Fibroblast of skin of right biceps (primary cell): Measurements from ENCODE around the gene AHDC1.

ENCODE experiments used
- DNase-seq: peaks from one replicate; pipeline ENCODE4 v3.0.0-alpha.2; 2013

AHDC1 gene

DNA sequence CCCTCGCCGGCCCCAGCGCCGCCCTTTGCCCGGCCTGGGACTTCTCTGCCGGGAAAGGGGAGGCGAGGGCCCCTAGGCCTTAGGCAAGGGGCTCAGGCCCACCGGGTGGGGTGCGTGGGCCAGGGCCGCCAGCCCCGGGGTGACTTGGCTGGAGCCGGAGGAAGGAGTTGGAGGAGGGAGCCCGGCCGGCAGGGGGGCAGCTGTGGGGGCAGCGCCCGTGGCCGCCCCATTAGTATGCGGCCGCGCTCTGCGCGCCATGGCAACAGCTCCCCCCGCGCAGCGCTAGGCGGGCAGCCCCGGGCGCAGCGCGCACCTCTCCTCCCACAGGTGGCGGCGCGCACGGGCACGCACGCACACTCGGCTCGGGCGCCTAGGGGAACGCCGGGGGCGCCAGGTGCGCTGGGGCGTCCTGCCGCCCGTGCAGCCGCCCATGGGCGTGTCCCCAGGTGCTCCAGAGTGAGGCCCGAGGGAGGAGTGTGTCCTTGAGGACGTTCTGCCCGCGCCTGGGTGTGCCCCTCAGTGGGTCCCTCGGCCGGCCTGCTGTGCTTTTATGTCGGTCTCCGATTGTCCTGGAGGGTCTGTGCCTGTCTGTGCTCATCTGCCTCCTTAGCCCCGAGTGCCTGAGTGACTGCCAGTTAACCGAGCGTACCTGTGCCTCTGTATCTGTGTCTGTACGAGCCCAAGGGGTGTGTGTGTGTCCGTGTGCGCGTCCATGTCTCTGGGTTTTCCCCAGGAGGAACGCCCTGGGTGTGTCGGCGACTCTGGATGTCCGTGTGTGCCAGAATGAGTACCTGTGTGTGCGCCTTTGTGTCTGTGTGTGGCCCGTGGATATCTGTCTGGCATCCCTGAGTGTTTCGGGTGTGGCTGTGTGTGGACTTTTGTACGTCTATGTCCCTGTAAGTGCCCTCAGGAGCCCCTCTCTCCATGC lies 75.8 kb downstream of the AHDC1 start:
- no peak for DNase-seq

DNA sequence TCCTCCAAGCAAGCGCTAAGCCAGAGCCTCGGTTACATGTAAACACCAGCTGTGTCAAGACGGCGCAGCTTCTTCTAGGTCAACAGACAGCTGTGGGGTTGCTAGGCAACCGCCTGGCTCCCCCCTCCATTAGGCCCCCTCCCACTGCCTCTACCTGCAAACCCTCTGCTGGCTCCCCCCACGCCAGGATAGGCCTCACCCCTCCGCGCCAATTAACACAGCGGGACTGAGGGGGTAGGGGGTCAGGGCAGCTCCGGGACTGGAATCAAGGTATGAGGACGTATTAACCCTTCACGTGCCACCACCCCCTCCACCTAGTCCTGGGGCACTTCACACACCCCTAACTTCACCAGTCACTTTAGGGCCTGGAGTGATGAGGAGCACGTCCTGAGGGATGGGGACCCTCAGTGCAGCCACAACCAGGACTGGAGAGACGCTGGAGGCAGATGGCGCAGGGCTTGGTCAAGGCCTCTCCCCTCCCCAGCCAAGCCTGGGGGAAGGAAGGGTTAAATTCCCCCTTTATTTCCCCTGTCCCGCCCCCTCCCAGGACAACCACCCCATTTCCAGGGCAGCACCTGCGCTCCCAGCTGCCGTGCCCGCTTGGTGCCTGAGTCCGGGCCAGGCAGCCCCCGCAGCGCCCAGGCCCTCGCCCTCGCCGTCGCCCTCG lies 76.6 kb downstream of the AHDC1 start:
- peak; percentile 43 for DNase-seq

DNA sequence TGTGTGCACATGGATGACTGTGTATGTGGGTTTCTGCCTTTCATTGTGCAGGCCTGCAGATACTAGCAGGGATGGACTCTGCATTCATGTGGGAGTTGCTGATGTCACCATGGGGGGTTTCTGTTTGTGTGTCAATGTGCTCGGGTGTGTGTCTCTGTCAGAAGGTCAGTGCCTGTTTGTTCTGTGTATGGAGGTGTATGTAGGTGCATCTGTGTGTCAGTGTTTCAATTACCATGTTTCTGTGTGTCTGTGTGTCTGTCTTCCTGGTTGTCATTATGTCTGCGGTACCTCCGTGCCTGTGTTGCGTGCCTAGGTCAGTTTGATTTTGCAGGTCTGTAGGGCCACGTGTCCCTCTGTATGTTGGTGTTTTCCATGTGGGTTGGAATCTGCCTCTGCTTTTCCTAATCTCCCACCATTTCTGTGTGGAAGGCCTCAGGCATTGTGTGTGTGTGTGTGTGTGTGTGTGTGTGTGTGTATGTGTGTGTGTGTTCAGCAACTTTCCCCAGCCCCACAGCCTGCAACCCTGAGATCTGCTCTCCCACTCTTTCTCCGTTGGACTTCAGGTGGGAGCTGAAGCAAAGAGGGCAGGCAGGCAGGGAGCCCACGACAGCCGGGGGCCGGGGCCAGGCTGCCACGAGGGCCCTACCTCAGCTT lies 77.2 kb downstream of the AHDC1 start:
- no peak for DNase-seq

DNA sequence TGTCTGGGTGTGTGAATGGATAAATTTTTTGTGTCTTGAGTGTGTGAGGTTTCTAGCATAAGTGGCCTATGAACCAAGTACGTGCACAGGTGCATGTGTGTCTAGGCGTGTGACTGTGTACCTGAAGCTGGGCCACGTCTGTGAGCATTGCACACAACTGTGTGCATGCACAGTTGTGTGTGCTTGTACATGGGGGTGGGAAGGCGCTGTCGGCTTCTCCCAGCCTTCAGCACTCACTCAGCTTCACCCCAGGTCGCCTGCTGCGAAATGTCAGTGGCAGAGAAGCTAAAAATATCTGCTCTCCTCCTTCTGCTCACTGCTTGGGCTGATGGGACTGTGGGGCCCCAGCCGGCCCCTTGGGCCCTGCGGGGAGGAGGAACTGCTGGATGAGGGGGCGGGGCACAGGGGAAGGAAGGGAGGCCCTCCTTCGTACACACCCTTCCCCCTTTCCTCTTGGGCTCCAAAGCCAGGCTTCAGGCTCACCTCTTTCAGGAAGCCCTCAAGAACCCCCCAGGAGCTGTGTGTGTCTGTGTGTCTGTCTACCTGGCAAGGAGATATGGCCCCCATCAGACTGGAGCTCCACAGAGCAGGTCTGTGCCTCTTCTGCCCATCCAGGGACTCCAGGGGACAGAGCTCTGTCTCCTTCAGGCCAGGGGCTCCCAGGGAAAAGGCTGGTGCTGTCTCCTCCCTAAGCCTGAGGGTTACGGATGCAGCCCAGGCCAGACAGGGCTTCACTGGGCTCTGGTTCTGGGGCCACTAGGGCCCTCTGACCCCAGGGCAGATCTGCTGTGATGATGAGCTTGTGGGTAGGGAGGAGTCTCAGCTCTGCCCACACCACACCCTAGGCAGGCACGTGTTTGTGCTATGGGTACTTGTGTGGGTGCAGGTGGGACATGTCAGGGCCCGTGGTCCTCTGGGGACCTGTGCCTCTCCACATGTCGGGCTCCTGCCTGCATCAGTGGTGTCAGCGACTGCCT lies 78.4 kb downstream of the AHDC1 start:
- DNase-seq: peak; percentile 82

DNA sequence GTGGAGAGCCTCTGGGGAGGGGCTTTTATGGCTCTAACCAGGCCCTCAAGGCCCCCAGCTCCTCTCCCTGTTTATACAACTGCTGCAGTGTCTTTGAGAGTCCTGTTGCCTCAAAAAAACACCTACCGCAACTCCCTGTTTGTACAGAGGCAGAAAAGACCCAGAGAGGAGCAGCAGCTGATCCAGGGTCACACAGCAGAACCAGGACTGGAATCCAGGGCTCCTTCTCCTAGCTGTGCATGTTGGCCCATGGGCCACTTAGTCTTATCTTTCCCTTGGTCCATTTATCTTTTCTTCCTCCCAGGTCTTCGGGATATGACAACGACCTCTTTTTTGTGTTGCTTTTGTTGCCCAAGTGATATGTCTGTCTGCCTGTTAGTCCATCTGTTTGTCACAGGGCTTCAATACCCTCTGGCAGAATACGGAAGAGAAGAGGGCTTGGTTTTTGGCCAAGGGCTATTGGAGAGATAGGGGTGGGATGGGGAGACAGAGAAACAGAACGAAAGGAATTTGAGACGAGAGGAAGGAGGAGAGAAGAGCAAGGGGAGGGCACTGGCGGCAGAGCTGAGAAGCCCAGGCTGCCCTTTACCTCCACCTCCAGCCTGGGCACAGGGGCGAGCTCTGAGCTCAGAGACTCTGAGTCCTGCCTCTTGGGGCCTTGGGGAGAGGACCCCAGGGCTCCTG lies 80.5 kb downstream of the AHDC1 start:
- DNase-seq: no peak

DNA sequence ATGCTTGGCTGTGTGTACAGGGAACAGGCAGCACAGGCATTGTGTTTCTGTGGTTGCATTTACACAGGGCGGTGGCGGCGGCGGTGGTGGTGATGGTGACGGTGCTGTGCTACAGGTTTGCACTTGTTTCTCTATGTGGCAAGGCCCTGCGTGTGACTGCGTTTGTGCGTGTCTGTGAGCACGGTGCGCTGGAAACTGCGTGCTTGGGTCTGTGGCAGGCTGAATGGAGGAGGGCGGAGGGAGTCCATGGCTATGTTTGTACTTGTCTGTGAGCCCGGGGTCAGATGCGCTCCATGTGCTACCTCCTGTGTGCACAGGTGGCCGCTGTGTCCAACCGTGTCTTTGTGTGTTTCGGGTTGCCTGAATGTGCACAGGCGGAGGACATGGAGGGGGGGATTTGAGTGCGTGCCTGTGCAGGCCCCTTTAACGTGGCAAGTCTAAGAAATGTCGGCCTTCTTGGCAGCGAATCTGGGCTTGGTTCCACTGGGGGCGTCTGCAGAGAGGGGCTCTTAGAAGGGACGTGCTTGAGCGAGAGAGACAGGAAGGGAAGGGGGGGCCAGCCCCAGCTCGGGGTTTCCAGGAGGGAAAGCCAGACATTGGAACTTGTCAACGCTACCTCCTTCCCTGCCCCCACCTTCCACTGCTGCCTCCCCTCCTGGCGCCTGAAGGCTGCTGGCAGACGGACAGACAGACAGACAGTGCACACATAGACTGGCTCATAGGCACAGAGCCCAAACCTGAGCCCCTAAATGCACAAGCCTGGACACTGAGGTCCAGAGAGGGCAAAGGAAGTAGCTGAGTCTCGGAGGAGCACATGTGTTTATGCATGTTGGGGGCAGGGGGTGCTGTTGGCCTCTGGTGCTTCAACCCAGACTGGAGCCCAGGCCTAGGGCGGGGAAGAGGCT lies 81.3 kb downstream of the AHDC1 start:
- DNase-seq: peak; percentile 57

DNA sequence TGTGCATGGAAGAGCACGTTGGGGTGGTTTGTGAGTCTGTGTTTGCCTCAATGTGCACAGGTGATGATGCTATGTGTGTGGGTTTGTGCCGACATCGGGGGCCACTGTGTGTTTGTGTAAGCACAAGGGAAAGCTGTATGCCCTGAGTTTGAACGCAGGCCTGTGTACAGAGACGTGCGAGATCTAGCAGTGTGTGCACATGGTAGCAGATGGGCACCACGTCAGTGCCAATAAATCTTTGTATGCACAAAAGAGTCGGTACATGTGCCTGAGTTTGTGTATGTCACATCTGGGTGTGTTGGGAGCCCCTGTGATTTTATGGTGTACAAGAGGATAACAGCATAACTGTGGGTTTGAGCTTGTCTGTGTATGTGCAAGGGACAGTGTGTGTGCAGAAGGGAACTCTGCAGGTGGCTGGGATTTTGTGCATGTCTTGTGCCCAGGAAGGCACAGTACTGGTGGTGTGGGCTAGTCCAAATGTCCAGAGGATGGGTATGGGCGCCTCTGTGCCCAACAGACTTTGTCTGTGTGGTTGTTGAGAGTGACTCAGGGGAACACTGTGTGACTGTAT lies 82.0 kb downstream of the AHDC1 start:
- no peak for DNase-seq

DNA sequence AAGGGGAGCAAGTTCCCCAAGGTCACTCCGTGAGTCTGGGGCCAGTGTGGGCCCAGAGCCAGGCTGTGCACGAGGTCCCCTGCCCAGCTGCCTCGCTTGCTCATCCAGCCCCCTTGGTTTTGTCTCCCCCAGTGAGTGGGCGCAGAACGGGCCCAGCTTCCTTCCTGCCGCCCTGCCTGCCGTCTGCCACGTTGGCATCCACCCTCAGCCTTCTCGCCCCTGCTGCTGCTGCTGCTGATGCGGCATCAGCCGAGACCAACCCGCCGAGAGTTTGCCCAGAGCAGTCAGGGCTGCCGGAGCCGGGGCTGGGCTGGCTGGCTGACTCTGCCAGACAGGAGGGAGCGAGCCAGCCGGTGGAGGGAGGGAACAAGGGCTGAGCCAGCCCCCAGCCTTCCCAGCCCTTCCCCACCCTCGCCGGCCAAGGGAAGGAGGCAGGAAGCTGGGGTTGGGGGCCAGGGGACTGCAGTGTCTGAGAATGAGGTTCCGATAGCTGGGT lies 82.6 kb downstream of the AHDC1 start:
- DNase-seq: no peak

DNA sequence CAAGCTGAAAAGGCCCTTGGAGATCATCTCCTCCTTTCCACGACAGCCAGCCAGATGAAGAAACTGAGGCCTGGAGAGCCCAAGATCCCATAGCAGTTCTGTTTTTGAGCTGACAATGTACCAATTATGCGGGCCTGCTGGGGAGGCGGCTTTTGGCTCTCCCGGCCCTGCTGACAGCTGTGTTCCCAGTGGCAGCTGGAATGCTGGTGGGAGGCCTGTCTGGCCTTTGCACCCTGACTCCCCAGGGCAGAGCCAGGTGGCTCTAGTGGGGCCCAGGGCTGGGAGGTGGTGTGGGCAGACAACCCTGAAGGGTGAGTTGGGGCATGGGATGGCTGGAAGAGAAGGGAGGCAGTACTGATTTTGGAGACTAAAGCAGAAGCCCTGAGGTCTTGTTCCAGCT lies 83.3 kb downstream of the AHDC1 start:
- DNase-seq: no peak

DNA sequence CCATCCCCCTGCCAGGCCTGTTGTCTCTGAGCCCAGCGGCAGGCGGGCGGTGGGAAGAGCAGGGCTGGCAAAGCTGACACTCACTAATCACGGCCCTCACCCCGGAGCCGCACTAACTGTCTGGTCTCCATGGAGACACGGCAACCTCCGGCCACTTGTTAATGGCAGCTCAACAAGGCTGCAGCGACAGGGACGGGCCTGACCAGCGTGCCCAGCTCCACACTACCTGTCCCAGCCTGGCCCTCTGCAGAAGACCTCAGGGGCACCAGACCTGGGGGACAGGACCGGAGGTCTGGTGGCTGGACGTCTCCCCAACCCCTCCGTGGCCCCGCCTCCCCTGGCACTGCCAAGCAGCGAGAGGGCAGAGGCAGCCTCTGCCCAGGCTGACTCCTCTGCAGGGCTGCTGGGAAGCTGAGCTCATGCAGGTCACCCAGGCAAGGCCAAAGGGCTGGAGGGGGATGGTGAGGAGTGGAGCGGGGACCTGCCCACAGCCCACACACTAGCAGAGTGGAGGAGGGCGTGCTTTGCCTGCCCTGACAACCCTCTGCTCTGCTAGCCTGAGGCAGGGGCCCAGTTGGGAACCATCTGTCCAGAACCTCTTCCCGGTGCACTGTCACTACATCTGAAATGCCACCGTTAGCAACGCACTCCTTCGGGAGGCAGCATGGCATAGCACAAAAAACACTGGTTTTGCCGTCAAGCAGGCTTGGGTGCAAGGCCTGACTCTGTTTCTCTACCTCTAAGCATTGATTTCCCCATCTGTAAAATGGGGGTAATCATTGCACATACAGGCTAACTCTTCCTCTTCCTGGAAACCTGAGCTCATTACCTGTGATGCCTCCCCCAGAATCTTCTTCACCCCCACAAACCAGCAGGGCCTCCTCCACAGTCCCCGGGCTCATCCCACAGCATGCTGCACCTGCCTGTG lies 84.3 kb downstream of the AHDC1 start:
- DNase-seq: no peak

DNA sequence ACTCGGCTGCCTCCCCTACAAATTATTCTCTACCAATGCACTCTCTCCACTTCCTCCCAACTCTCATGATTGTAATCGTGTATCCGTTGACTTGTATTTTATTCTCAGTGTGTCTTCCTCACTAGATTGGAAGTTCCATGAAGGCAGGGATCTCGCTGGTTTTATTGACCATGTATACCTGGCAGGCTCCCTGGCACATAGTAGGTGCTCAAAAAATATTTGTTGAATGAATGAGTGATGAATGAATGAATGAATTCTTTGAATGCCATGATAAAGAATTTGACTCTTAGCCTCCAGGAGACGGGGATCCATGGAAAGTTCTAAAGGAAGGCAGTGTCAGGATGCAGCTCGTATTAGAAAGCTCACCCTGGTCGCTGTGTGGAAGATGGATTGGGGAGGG lies 85.1 kb downstream of the AHDC1 start:
- DNase-seq: no peak

DNA sequence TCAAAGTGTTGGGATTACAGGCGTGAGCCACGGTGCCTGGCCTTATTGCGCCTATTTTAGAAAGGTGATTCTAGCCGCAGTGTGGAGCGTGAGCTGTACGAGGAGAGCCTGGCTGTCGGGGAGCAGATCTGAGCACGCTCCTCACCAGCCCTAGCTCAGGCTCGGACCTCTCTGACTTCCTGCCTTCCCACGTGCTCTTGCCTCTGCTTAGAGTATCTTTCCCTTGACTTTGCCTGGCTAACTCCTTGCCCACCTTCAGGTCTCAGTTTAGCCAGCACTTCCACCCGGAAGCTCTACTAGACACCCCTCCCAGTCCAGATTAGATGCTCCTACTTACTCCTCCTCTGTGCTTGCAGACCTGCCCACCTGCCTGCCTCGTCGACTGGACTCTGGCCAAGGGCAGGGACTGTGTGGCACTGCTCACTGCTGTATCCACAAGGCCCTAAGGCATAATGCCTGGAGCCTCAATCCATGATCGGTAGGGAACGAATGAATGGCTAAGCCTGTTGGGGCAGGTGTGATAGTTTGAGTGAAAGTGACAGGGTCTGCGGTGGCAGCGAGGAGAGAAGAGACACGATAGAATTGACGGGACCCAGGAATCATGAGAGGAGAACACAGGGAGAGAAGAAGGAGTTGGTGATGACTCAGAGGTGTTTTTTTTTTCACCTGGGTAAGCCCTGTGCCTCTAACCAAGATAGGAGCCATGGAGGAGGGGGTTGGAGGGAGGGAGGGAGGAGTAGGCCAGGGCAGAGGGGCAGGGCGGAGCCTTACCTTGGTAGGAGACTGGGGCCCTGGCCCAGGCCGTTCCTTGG lies 85.8 kb downstream of the AHDC1 start:
- no peak for DNase-seq

DNA sequence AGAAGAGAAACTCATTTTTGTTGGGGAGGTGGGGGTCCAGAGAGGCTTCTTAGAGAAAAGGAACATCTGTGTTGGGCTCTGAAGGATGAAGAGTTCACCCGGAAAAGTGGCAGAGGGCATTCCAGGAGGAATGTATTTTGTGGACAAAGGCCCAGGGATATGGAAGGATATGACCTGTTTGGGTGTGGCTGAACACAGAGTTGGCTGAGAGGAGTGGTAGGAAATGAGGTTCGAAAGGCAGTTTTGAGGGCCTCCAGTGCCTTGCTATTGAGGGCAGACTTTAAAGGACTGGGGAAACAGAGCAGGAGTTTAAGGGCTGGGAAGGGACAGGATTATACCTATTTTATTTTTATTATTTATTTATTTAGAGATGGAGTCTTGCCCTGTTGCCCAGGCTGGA lies 86.6 kb downstream of the AHDC1 start:
- no peak for DNase-seq

DNA sequence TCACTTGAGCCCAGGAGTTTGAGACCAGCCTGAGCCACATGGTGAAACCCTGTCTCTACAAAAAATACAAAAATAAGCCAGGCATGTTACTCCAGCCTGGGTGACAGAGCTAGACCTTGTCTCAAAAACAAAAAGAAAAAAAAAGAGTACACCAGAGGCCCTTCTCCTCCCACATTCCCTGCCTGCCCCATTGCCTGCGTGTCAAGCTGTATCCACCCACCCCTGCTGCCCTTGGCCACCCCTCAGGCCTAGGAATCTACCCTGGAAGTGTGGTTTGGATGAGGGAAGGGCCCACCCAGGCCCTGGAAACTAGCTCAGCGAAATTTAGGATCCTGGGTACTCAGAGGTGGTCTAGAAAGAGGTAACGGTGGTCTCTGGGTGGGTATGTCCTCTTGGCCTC lies 88.3 kb downstream of the AHDC1 start:
- DNase-seq: no peak

DNA sequence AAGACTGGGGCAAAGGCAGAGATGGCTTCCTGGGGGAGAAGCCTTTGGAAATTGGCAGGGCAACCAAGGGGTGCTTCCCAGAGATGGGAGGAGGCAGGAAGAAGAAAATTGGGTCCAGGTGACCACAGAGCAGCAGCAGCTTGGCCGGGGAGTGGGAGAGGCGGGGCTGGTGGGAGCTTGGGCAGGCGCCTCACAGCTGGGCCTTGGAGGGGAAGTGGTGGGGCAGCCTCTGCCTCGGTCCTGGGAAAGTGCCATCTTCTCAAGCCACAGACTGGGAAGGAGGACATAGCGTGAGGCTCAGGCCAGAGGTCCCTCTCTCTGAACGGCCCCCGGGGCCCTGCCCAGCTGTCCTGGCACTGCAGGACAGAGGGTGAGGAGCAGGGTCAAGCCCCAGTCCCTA lies 90.0 kb downstream of the AHDC1 start:
- no peak for DNase-seq

DNA sequence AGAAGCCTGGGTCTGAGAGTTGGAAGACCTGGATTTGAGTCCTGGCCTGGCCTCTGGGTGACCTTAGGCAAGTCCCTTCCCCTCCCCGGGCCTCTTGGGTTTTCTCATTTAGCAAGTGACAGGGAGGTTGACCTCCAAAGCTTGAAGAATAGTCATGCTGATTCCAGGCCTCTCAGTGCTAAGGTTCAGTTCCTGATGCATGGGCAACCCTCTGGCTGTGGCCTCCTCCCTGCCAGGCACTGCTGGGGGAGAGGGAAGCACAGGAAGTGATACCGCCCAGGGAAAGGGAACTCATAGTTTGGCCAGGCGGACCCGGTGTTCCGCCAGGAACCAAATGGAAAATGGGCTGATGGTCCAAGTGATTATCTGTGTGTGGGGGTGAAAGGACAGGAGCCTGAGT lies 90.4 kb downstream of the AHDC1 start:
- no peak for DNase-seq

DNA sequence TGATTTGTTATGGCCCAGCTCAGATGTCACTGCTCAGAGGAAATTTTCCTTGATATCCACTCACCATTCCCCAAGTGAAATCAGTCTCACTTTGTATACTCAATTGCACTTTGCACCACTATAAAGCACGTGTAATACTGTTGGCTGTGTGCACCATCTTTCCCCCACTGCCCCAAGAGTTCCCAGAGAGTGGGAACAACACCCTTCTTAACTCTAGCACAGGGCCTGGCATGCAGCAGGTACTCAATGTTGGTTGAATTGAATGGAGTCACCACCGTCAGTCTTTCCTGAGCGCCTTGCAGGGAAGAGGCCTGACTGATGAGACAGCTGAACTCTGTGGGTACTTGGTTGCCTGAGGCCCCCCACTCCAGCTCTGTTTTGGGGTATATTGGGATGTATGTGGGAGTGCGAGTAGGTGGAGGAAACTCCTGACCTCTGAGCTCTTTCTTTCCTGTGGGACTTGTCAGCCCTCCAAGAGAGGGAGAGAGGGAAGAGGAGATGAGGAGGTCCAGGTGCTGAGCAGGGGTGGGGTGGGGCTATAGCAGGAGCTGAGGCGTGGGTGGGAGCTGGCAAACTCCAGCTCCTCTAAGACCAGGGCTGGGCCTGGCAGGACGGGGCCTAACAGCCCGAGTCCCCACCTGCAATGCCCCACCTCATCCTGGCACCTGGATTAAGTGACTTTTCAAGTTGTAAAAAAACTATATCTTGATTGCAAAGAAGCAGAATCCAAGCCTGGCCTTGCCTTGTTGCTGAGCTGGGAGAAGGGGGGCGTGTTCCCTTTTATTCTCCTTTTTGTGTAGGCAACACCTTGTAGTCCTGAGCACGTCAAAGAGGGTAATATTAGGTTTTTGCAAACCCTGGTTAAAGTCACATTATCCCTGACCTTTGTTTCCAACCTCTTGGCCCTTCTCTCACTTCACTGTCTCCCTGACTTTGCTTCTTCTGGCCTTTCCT lies 94.5 kb downstream of the AHDC1 start:
- DNase-seq: no peak
